ENCODE measurements around the gene GPC6. TPM values are rescaled to one million over a fixed set of nuclear protein-coding genes. Genes with fewer than 3 reads are reported as not detected.

GPC6 gene
- total RNA-seq, 1 experiment from 2014 or later = 0.22 TPM

DNA sequence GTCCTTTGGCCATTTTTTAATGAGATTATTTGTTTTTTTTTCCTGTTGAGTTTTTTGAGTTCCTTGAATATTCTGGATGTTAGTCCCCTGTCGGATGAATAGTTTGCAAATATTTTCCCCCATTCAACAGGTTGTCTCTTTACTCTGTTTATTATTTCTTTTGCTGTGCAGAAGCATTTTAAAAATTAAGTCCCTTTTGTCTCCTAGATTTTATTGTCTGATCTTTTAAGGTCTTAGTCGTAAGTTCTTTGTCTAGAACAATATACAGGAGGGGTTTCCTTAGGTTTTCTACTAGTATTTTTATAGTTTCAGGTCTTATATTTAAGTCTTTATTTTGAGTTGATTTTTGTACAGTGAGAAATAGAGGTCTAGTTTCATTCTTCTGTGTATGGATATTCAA, 284.4 kb downstream of the GPC6 start:
- CTCF ChIA-PET = no interaction called here
- ATAC-seq = no peak
- Histone ChIP-seq H3K4me1 (ENCODE audit: control insufficient read depth in 1 of 2, insufficient read depth in 2 of 2, low read length in 2 of 2) (no peaks in the 10 kb centered on the region), H3K79me2 (ENCODE audit: insufficient read depth, low read length) (no peaks in the 10 kb centered on the region), H3K4me2 (ENCODE audit: low read length) (no peak overlapping the region), H3K9me3 (ENCODE audit: control insufficient read depth in 1 of 2, insufficient read depth in 1 of 2, low read depth in 1 of 2, low read length in 2 of 2) (peaks cover 9 to 18% of the 10 kb centered on the region in 2 experiments; a peak in 2 of 4 replicates), H3K27ac (ENCODE audit: low read depth, low read length) (no peak overlapping the region), H3K27me3 (ENCODE audit: insufficient read depth, low read length) (no peaks in the 10 kb centered on the region), H2AFZ (ENCODE audit: low read depth, low read length, poor library complexity, severe bottlenecking) (no peak overlapping the region), H3K9ac (ENCODE audit: low read length) (no peak overlapping the region), H3K4me3 (replicated peaks in 1 of 2; ENCODE audit: low read depth in 1 of 2, low read length in 2 of 2) (no peak overlapping the region), H3K36me3 (ENCODE audit: control insufficient read depth in 1 of 2, insufficient read depth in 2 of 2, low read length in 2 of 2) (no peaks in the 10 kb centered on the region), H4K20me1 (ENCODE audit: insufficient read depth) (no peaks in the 10 kb centered on the region), H3K9me2 (ENCODE audit: insufficient read depth) (no peaks in the 10 kb centered on the region)
- no peak for DNase-seq (ENCODE audit: low read depth, low spot score)
- intact Hi-C loops (cut with micrococcal nuclease) = no loop called here
- BruUV-seq (replicated peaks) = no TSS peak
- TF ChIP-seq EGR1 (IDR thresholded peaks at IDR 0.05; ENCODE audit: low read depth) (no peak), CTCF (IDR thresholded peaks at IDR 0.05 in 2 of 3, conservative IDR thresholded peaks at IDR 0.05 in 1 of 3; ENCODE audit: borderline replicate concordance in 1 of 3, insufficient read depth in 1 of 3, low read depth in 2 of 3, low read length in 2 of 3) (no peak)
- RAD21 ChIA-PET (ENCODE audit: low non-redundant PET in 1 of 2, low total read pairs in 2 of 2, uncharacterized antibody in 2 of 2, unreplicated experiment in 2 of 2) = no interaction called here
- POLR2A ChIA-PET = no interaction called here

GRCh38 chr13:93515267-93515666, 288.7 kb downstream of the GPC6 start:
- ChIA-PET RAD21 (ENCODE audit: low non-redundant PET in 1 of 2, low total read pairs in 2 of 2, uncharacterized antibody in 2 of 2, unreplicated experiment in 2 of 2) (no interaction called here), CTCF (no interaction called here), POLR2A (no interaction called here)
- Histone ChIP-seq H4K20me1 (ENCODE audit: insufficient read depth) (no peaks in the 10 kb centered on the region), H3K4me1 (ENCODE audit: control insufficient read depth in 1 of 2, insufficient read depth in 2 of 2, low read length in 2 of 2) (no peaks in the 10 kb centered on the region), H3K27me3 (ENCODE audit: insufficient read depth, low read length) (no peaks in the 10 kb centered on the region), H3K9me2 (ENCODE audit: insufficient read depth) (no peaks in the 10 kb centered on the region), H3K9me3 (ENCODE audit: control insufficient read depth in 1 of 2, insufficient read depth in 1 of 2, low read depth in 1 of 2, low read length in 2 of 2) (peaks cover 12 to 19% of the 10 kb centered on the region in 2 experiments; a peak in 2 of 4 replicates), H3K36me3 (ENCODE audit: control insufficient read depth in 1 of 2, insufficient read depth in 2 of 2, low read length in 2 of 2) (no peaks in the 10 kb centered on the region), H3K4me3 (replicated peaks in 1 of 2; ENCODE audit: low read depth in 1 of 2, low read length in 2 of 2) (no peak overlapping the region), H3K27ac (ENCODE audit: low read depth, low read length) (no peak overlapping the region), H3K4me2 (ENCODE audit: low read length) (no peak overlapping the region), H3K9ac (ENCODE audit: low read length) (no peak overlapping the region), H3K79me2 (ENCODE audit: insufficient read depth, low read length) (no peaks in the 10 kb centered on the region), H2AFZ (ENCODE audit: low read depth, low read length, poor library complexity, severe bottlenecking) (no peak overlapping the region)
- intact Hi-C loops (cut with micrococcal nuclease) = no loop called here
- DNase-seq (ENCODE audit: low read depth, low spot score) (no peak), ATAC-seq (no peak)
- BruUV-seq (replicated peaks) = no TSS peak
- TF ChIP-seq FOSL1 (IDR thresholded peaks at IDR 0.05; ENCODE audit: low read depth) (no peak), EZH2 (IDR thresholded peaks at IDR 0.05) (no peak), MAX (IDR thresholded peaks at IDR 0.05) (no peak), TCF7L2 (IDR thresholded peaks at IDR 0.05; ENCODE audit: borderline replicate concordance, extremely low read depth, insufficient read depth, insufficient read length) (no peak), REST (IDR thresholded peaks at IDR 0.05; ENCODE audit: low read depth) (no peak), SRF (IDR thresholded peaks at IDR 0.05; ENCODE audit: low read depth) (no peak), SP1 (IDR thresholded peaks at IDR 0.05; ENCODE audit: low read depth) (no peak), ZFX (IDR thresholded peaks at IDR 0.05) (no peak), ZBTB33 (IDR thresholded peaks at IDR 0.05; ENCODE audit: extremely low read depth, insufficient replicate concordance, low read length) (no peak), CEBPB (IDR thresholded peaks at IDR 0.05; ENCODE audit: low read depth) (no peak), RAD21 (IDR thresholded peaks at IDR 0.05; ENCODE audit: low read depth) (no peak)
- TF ChIP-seq, protein P1, sequence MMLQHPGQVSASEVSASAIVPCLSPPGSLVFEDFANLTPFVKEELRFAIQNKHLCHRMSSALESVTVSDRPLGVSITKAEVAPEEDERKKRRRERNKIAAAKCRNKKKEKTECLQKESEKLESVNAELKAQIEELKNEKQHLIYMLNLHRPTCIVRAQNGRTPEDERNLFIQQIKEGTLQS (IDR thresholded peaks at IDR 0.05) = no peak
